GM12874 (cell line): Measurements from ENCODE around the gene CTNNA2.
A peak's percentile ranks its signal among the peaks of the same experiment; 100 is the strongest.

Experiments used
- CTCF ChIP-seq: IDR thresholded peaks from 2 replicates; pipeline ENCODE4 v1.5.1; 2011; ENCODE audit warnings: low read depth, mild to moderate bottlenecking, control low read depth, low read length, moderate library complexity; ENCODE audit not compliant: insufficient read depth

CTNNA2 gene

GRCh38 chr2:80482276-80482675 lies 969.4 kb downstream of the CTNNA2 start:
- TF ChIP-seq CTCF = no peak

DNA sequence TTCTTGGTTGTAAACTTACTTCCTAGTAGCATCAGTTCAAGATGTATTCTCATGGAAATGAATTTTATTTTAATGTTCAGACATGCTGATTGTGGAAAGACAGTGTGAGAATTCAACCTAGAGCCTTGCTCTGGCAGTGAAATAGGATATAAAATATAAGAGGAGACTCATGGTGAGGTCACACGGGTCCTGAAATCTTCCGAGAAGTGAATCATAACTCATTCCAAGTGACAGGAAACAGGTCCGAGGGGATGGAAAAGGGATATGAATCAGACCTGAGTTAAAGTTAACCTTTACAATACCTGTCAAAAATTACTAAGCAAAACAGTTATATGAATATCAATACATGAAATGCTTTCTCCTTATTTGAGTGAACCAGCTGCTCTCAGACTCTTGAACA lies 976.9 kb downstream of the CTNNA2 start:
- no peak for TF ChIP-seq CTCF

DNA sequence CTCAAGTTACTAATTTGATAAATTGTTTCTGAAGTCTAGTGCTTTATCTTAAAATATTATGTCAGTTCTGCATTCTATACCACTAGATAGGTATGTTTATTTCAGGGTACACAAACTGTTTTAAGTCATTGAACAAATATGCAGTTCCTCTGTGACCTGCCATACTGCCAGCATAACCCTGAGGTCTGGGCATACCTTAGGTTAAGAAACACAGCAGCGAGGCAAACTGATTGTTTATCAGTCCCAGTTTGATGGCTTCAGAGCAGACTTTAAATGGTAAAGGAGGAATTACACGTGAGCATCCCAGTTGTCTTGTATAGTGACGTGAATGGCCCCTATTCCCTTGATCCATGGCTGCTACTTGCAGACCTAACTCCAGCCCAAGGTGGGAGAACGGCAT lies 978.1 kb downstream of the CTNNA2 start:
- TF ChIP-seq CTCF = no peak

DNA sequence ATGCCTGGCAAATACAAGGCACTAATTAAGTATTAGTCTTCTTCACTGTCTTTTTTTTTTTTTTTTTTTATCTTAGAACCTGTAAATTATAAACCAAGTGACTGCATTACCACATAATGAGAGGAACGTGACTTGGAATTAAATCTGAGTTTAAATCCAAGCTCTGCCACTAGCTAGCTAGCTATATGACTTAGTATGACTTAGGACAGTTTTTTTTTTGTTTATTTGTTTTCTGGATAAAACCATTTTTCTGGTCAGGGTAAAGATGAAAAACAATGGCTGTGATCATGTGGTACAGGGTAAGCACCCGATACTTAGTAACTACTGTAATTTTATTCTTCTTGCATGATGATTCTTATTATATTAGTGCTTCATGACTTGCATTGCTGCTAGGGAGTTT lies 983.5 kb downstream of the CTNNA2 start:
- no peak for TF ChIP-seq CTCF

- no peak for TF ChIP-seq CTCF
Measured at GRCh38 chr2:80496775-80497174, 983.9 kb downstream of the CTNNA2 start.

DNA sequence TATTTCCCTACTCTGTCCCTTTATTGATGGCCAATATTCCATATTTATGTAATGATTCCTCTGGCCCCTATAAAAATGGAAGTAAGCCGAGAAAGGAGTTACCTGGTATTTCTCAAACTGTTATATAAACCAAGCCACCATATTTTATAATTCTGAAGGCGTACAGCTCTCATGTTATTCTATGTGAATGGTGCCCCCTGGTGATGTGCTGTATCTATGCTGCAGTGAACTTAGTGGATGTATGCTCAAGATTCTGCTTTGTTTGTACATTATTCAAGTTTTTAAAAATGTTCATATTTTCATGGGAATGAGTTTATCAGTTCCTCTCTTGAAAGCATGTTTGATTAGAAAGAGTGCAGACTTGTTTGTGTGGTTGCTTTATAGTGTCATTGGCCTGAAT lies 986.2 kb downstream of the CTNNA2 start:
- TF ChIP-seq CTCF = peak; percentile 50; the same call in 1 of the 2 replicates

- TF ChIP-seq CTCF = no peak
Measured at GRCh38 chr2:80501874-80502624, 989.2 kb downstream of the CTNNA2 start.
